Measurements from ENCODE around the gene TEX29.

Gene TEX29

DNA sequence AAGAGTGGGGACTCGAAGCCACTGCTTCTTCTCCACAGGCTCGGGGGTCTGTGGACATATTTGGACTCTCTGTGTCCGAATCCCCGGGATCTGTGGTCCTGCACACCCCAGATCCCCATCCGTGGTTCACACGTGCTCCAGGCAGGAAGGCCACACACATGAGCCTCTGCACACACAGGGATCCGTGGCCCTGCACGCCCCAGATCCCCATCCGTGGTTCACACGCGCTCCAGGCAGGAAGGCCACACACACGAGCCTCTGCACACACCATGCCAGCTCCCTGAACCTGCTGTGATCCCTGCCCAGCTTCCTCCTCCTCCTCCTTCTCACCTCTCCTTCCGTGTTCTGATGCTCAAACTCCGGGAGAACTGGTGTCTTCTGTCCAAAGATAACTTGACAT lies 3.1 kb downstream of the TEX29 start:
- no peak for DNase-seq

DNA sequence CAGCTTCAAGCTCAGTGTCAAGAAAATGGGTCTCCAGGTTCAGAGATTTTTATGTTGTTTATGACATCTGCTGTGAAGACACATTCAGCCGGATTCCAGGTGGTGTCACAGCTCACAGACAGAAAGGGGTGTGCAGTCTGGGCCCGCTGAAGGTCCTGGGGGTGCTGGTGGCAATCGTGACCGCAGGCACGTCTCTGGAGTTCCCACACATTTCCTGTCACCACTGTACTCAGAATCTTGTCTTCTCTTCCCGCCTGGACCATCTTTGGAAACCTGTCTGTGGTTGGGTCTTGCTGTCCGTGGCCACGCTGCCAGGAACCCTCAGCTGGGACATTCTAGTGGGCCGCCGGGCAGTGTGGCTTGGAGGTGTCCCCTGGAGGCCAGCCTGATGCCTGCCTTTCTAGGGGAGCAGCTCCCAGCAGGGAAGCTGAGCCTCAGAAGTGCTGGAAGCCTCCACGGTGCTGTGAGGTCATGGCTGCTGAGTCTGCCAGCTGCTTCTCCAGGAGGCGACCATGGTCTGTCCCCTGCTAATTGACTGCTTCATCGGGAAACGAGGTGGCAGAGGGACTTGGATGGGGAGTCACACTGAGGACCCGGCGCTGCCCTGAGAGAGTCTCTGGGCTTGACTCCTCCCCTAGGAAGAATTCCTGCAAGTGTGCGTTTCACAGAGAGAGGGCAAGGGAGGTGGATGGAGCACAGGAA lies 3.7 kb downstream of the TEX29 start:
- no peak for DNase-seq

DNA sequence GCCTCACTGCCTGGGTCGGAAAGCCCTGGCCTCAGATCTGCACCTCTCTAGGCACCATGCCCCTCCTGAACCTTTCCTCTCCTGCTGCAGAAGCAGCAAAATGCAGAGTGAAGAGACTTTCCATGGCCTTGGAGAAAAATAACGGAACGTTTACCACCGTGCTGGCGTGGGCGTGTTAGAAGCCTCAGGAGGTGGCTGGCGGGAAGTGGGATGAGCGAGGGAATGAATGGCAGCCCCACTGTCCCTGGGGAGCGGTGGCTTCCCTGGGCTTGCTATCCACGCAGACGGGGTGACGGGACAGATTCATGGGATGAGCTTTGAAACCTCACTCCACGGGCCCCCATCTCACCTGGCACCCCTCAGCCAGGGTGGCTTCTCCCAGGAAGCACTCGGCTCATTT lies 4.3 kb downstream of the TEX29 start:
- no peak for DNase-seq

DNA sequence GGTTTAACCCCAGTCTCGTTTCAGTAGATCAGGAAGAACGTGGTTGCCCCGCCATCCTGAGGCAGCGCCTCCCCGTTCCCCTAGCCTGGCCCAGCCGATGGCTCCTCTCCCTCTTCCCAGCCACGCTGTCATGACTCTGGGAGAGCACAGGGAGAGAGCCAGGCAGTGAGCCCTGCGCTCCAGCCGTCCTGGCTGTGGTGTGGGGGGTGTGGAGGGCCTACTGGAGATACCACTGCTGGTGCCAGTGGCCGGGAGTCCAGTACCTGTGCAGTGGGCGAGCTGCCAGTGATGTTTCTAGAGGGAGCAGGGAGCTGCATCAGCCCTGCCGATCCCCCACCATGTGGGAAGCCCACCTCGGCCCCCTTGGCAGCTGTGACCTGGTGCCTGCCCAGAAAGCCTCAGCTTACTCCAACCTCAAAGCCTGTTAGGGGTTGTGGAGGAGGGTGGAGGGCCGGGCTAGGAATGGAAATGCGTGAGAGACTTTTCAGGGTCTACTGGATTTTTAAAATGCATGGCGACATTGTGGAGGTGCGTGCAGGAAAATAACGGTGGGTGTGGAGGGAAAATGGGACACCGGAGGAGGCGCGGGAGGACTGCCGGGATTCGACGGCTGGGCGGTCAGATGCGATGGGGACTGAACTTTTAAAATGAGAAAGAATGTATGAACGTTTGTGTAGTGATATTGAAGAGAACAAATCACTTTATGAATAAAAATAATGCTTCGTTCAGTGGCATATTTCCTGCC lies 4.9 kb downstream of the TEX29 start:
- DNase-seq = no peak

DNA sequence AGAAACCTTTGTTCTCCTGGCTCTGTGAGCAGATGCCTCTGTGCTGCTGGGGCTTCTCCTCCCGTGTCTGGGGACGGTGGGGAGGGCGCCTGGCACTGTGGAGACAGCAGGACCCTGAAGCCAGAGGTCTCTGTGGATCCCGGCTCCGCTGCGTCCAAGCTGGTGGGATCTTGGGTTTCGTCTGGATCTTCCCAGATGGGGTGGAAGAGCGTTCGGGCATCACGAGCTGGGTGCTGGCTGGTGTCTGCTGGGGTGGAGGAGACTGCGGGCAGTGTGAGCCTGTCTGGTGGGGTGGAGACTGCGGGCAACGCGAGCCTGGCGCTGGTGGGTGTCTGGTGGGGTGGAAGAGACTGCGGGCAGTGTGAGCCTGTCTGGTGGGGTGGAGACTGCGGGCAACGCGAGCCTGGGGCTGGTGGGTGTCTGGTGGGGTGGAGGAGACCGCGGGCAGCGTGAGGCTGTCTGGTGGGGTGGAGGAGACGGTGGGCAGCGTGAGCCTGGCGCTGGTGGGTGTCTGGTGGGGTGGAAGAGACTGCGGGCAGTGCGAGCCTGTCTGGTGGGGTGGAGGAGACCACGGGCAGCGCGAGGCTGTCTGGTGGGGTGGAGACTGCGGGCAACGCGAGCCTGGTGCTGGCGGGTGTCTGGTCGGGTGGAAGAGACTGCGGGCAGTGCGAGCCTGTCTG lies 5.6 kb downstream of the TEX29 start:
- DNase-seq = no peak

DNA sequence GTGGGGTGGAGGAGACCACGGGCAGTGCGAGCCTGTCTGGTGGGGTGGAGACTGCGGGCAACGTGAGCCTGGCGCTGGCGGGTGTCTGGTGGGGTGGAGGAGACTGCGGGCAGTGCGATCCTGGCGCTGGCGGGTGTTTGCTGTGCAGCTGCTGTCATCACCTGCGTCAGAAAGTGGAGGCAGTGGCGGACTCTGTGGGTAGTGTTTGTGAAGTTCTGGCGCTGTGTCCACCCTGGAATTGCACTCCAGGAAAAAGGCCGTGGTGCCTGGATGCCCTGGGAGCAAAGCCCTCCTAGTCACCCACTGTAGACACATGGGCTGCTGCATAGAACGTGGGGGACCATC lies 6.2 kb downstream of the TEX29 start:
- DNase-seq = no peak

DNA sequence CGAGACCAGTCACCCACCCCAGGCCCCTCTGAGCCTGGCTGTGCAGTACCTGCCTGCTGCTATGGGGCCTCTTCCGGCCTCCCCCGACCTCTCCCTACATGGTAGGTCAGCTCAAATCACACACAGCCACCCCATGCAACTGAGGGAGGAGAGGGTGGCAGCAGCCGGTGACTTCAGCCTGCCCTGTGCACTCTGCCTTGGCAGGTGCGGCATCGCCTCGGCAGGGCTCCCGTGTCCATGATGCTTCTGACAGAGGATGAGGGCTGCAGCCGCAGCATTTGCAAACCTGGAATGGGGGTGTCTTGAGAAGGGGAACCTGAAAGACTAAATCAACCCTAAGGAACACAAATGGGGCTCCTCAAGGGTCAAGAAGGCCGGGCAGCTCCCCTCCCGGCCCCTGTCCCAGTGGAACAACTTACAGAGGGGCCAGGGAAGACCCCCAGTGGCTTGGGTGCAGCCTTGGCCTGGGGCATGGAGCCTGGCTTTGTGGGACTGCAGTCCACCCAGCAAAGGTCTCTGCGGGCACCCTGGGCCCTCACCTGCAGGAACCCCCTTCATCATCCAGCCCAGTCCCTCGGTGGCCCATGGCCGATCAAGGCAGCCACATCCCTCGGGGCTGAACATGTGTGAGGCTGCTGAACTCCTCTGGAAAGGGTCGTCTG lies 6.7 kb downstream of the TEX29 start:
- no peak for DNase-seq

DNA sequence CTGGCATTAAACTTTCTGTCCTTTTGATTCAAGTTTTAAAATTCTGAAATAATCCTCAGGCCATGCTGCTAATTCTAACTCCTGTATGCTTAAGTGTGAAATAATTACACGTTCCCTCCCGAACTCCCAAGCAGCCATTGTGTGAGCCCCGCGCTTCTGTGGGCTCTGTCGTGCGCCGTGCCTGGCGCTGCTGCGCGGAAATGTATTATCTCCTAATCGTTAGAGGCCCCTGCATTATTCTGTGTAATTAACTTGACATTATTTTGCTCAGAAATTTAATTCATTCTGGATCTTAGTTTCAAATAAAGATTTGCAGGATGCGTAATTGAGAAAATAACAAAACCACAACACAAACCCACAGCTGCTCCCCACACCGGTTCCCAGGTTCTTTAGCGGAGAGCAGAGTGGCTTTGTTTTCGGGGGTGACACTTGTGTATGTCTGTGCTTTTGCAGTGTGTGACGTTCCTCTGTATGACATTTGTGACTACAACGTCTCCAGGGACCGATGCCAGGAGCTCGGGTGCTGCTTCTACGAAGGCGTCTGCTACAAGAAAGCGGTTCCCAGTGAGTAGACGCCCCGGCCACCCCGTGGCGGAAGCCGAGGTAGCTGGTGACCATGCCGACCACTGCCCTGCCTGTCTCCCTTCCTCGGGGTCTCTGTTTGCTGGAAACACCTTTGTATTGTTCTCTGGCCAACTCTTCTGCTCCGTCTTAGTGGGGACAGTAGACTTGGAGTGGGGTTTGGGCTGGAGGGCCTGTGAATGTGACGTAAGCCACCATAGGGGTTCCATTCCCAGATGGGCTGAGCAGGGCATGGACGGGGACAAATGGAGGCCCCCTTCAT lies 7.5 kb downstream of the TEX29 start:
- no peak for DNase-seq

DNA sequence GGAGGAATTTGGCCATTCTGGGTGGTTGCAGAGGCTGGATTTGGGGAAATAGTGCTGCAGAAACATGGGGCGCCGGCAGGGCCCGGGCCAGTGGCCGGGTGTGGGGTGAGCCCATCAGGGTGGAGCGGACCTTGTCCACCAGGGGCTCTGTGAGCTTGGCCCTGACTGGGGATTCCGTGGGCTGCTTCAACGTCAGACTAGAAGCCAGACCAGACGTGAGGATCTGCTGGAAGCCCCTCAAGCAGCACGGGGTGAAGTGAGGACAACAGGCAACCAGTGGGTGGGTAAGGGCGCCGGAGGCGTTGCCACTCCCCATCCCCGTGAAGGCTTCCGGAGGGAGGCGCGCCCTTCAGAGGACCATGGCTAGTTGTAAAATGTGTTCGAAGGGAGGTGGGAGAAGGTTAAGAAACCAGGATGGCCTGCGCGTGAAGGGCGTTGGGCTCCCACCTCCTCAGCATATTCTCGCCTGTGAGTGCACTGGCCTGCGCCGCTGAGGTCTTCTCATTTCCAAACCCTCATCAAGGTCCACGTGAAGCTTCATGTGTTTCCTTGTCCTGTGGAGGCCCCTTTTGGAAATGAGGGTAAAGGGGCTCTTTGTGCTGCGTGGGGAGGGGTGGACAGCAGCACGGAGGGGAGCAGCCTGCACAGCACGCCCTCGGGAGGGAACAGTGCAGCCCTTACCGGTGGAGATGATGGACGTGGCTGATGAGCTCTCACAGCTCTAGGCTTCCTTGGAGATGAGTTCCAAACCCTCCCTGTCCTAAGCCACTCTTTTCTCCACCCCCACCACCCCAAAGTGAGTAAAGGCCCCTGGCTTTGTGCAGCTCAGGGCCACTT lies 8.3 kb downstream of the TEX29 start:
- DNase-seq = no peak

DNA sequence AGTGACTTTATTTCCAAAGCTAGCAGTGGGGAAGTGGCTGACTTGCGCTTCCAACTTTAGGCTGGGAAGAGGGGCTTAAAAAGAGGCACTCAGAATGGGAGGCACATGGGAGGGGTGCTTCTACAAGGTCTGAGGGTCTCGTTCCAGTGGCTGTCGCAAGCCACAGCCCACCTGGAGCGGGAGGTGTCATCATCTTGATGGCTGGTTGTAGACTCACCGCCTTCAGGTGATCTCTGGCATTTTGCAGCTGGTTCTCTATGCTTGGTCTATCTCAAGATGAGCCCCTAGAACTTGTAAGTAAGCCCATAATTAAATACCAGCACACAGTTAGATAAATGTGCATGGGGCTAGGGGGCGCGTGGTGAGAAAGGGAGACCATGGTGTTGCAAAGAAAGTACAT lies 9.2 kb downstream of the TEX29 start:
- no peak for DNase-seq

DNA sequence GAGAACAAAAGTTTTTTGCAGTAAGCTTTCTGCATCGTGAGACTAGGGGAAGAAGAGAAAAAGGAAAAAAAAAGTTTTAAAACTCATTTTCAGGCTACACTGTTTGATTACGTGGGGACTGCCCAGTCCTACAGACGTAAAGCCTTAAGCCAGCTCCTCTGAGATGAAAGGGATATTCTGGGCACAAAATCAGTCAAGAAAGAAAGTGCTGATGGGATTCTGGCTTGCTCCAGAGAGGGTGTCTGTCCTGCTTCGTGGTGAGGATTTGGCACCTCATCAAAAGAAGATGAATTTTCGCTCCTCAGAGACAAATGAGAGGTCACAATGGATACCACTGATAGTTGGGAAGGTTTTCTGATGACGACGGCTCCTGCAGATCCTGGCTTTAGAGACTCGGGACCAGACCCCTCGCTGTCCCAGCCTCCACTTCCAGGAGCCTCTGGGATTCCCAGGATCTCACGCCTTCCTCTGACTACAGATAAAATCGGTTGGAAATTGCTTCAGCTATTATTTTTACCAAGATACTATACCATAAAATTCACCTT lies 9.7 kb downstream of the TEX29 start:
- no peak for DNase-seq

DNA sequence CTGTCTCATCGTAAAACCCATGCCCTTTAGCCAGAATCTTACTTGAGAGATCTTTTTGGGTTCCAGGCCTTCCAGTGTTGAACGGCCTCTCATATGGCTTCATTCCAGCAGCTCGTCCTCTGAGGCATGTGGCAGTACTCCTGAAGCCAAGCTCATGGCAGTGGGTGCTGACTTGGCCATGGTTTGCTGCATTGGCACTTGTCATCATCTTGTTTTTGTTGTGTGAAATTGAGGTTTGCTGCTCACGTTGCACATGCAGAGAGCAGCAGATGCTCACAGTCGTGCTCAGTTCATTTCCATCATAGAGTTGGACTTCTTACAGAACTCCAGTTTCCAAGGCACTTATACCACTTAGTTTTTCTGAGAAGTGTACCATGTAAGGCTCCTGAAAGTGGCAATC lies 14.9 kb downstream of the TEX29 start:
- no peak for DNase-seq

DNA sequence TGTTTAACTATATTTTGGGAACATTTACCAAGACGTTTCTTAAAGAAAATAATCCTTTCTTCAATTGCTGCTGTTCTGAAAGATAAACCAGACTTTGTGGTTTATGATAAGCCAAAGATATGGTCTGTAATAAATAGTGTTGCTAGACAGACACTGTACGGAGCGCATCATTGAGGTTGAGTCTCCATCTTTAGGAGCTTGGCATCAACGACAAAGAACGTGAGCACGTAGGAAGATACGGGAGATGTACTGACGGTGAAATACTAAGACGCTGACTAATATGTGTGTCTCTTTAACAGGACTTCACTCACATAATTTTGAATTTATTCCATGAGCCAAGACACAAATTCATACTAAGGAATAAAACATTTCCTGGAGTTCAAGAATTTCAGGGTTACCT lies 16.2 kb downstream of the TEX29 start:
- DNase-seq = no peak

DNA sequence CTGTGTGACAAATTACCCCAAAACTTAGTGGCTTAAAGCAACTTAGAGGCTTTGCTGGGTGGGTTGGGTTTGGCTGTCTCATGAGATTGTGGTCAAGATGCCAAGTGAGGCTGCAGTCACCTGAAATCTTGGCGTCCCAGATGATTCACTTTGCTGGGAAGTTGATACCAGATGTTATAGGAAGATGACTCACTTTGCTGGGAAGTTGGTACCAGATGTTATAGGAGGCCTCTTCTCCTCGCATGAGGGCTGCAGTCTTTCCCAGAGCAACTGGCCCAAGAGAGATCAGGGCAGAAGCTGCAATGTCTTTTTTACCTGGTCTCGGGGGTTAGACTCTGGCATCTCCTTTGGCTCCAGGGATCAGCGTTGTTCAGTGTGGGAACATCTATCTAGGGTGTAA lies 16.8 kb downstream of the TEX29 start:
- no peak for DNase-seq

DNA sequence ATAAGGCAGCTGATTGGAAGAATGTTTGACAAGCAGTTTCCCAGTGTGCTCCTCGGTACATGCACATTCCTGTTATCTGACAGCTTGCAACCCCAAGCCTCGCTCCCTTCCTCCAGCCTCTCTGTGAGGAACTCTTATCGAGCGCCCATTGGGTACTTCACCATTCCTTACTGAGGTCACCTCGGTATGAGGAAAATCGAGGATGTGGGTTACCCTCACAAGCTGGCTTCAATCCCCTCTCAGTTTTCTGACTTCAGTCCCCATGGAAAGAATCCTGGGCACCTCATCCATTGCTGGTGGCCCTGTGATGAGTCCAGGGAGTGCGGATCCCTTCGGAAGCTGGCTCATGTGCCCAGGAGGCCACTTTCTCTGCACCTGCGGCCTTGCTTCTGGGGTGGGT lies 17.3 kb downstream of the TEX29 start:
- DNase-seq = no peak

DNA sequence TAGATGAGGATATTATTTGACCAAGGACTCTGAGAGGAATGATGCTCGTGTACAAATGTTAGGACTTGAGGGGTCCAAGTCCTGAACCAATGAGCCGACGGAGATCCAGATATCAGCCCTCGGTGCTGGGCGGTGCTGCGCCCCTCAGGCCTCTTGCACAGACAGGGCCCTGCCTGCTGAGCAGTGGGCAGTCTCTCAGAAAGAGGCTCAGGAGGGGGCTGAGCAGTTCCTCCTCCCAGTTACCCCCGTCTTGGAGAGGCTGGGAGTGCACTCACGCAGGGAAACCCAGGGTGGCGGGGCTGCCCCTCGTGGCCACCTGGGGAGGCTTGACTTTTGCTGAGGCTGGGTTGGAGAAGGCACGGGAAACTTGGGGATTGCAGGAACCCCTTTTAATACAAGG lies 18.4 kb downstream of the TEX29 start:
- DNase-seq = no peak

DNA sequence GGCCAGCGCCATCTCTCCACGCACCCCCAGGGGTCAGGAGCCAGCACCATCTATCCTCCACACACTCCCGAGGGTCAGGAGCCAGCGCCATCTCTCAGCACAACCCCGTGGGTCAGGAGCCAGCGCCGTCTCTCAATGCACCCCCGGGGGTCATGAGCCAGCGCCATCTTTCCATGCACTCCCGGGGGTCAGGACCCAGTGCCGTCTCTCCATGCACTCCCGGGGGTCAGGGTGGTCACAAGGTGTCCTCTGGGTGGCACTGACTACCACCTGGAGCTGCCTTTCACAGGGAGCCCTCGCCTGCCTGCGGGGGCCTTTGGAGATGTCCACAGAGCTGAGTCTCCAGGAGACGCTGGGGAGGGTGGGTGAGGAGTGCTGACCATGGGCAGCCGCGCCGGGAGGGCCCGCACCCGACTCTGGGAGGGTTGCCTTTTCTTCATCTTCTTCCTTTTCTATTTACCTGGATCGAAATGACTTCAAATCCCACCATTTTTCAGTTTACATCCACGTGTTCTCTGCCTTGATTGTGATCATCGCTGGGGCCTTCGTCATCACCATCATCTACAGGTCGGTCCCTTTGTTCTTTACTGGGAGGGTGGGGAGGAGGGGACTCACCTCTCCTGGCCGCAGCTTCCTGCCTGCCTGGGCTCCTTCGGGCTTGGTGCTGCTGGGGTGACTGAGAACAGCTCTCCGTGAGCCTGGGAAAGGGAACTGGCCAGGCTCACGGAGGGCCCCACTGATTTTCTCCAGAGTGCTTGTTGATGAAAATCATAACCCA lies 19.1 kb downstream of the TEX29 start:
- DNase-seq = no peak

DNA sequence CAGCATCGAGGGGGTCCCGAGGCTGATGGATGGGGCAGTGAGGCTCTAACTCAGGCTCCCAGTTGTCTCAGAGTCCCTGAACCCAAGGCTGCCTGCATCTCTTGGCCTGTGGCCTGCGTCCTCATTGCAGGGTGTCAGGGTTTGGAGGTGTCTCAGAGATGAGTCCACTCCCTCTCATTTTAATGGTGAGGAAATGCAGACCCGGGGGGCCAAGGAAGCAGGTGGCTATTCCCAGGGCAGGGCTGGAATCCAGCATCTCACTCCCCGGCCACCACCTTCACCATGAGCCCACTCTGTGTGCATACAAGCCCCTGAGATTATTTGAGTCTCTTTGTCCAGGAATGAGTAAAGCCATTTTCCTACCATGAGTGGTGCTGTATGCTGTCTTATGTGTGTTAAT lies 21.4 kb downstream of the TEX29 start:
- DNase-seq = no peak

DNA sequence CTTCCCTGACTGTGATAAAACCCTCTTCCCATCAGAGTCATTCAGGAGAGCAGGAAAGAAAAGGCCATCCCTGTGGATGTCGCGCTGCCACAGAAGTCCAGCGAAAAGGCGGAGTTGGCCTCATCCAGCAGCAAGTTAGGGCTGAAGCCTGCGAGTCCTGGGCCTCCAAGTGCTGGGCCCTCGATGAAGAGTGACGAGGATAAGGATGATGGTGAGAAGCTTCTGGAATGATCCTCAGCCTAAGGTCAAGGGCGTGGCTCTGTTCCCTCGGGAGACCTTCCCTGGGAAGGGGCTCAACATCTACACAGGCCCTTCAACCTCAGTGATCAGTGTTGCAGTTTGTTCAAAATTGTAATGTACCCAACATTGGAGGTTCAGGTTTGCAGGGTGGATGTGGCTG lies 22.3 kb downstream of the TEX29 start:
- no peak for DNase-seq

DNA sequence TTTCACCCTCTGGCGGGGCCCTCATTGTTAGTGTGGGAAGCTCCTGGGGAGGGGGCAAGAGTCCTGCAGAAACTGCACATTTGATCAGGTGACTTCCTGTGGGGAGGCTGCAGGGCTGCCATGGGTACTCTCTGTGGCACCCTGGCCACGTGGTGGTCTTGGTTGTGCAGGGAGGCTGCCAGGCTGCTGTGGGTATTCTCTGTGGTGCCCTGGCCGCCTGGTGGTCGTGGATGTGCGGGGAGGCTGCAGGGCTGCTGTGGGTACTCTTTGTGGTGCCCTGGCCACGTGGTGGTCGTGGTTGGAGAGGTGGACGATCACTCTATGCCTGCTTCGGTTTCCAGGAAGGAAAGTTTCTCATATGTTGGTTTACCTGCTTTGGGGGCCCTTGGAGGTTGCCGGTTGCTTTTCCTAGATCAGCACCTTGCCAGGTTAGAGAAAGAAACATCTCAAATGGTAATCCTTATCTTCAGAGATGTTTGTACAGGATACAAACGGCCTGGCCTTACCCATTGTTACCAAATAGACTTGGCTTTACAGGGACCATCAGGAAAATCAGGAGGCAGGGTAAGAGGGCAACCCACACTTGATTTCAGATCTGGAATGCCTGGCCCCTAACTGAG lies 22.9 kb downstream of the TEX29 start:
- no peak for DNase-seq

Measured in hematopoietic multipotent progenitor cell treated with erythropoietin and hydrocortisone succinate and interleukin-3 and kit ligand, for 6 days (in vitro differentiated cells).